ENCODE measurements around the gene WIPF2. TPM values are rescaled to one million over a fixed set of nuclear protein-coding genes. Genes with fewer than 3 reads are reported as not detected.

WIPF2 gene
- total RNA-seq, 2 experiments from 2014 or later, result 15.3 to 17.9 TPM

- Mint-ChIP-seq H3K27ac (no peak overlapping the region), H3K36me3 (ENCODE audit: low read depth) (peaks cover 12% of the 10 kb centered on the region), H3K4me3 (no peak overlapping the region), H3K4me1 (ENCODE audit: low read depth) (peaks cover 18% of the 10 kb centered on the region), H3K27me3 (no peaks in the 10 kb centered on the region), H3K9me3 (no peaks in the 10 kb centered on the region)
- no peak for DNase-seq
- TF ChIP-seq CTCF (IDR thresholded peaks at IDR 0.05), result no peak
- no peak for ATAC-seq
- ChIA-PET CTCF (interaction anchor here (0.6 to 8.5 kb wide), 3 partner anchors 11 to 20 kb away, joined by 3 to 78 read pairs (median 4); no protein-coding TSS in a partner anchor), POLR2A (interaction anchor here (1.3 to 1.5 kb wide), 2 partner anchors 27 to 84 kb away, joined by 3 to 4 read pairs; no protein-coding TSS in a partner anchor)
- intact Hi-C loops (cut with micrococcal nuclease), result no loop called here
These were observed 38.4 kb upstream of the WIPF2 start for GRCh38 chr17:40180694-40181093.

GRCh38 chr17:40181205-40181604, 37.9 kb upstream of the WIPF2 start:
- no peak for DNase-seq
- no peak for TF ChIP-seq CTCF (IDR thresholded peaks at IDR 0.05)
- no peaks in the 10 kb centered on the region for H3K9me3 Mint-ChIP-seq
- H3K27me3 Mint-ChIP-seq, result no peaks in the 10 kb centered on the region
- H3K36me3 Mint-ChIP-seq (ENCODE audit: low read depth), result peaks cover 7% of the 10 kb centered on the region
- CTCF ChIA-PET, result interaction anchor here (8.5 kb wide), 1 partner anchor 10 kb away, joined by 78 read pairs; no protein-coding TSS in a partner anchor
- intact Hi-C loops (cut with micrococcal nuclease), result no loop called here
- H3K4me3 Mint-ChIP-seq, result no peak overlapping the region
- H3K4me1 Mint-ChIP-seq (ENCODE audit: low read depth), result peaks cover 14% of the 10 kb centered on the region
- ATAC-seq, result no peak
- no peak overlapping the region for H3K27ac Mint-ChIP-seq
- POLR2A ChIA-PET, result interaction anchor here (1.5 kb wide), 1 partner anchor 84 kb away, joined by 3 read pairs; no protein-coding TSS in a partner anchor

- DNase-seq (no peak), ATAC-seq (no peak)
- intact Hi-C loops (cut with micrococcal nuclease), result no loop called here
- Mint-ChIP-seq H3K27me3 (no peaks in the 10 kb centered on the region), H3K4me3 (no peak overlapping the region), H3K4me1 (ENCODE audit: low read depth) (peaks cover 4% of the 10 kb centered on the region), H3K9me3 (no peaks in the 10 kb centered on the region), H3K27ac (no peak overlapping the region), H3K36me3 (ENCODE audit: low read depth) (no peaks in the 10 kb centered on the region)
- TF ChIP-seq CTCF (IDR thresholded peaks at IDR 0.05), result no peak
- ChIA-PET CTCF (interaction anchor here (1.3 to 8.5 kb wide), 2 partner anchors 9 to 59 kb away, joined by 3 to 78 read pairs; no protein-coding TSS in a partner anchor), POLR2A (interaction anchor here (1.1 kb wide), 1 partner anchor 9 kb away, joined by 3 read pairs; no protein-coding TSS in a partner anchor)
These were observed 36.5 kb upstream of the WIPF2 start for GRCh38 chr17:40182606-40183005.

- no peaks in the 10 kb centered on the region for H3K36me3 Mint-ChIP-seq (ENCODE audit: low read depth)
- H3K27me3 Mint-ChIP-seq, result no peaks in the 10 kb centered on the region
- H3K4me3 Mint-ChIP-seq, result no peak overlapping the region
- no peak for ATAC-seq
- ChIA-PET CTCF (interaction anchor here (1.0 kb wide), 1 partner anchor 75 kb away, joined by 4 read pairs; no protein-coding TSS in a partner anchor), POLR2A (interaction anchor here (1.1 kb wide), 1 partner anchor 12 kb away, joined by 6 read pairs; no protein-coding TSS in a partner anchor)
- no peak overlapping the region for H3K27ac Mint-ChIP-seq
- H3K4me1 Mint-ChIP-seq (ENCODE audit: low read depth), result peaks cover 9% of the 10 kb centered on the region
- H3K9me3 Mint-ChIP-seq, result no peaks in the 10 kb centered on the region
- no peak for DNase-seq
- intact Hi-C loops (cut with micrococcal nuclease), result no loop called here
- no peak for TF ChIP-seq CTCF (IDR thresholded peaks at IDR 0.05)
These were observed 31.9 kb upstream of the WIPF2 start for GRCh38 chr17:40187238-40187637.

- no peak overlapping the region for H3K27ac Mint-ChIP-seq
- H3K4me1 Mint-ChIP-seq (ENCODE audit: low read depth), result peaks cover 9% of the 10 kb centered on the region
- ATAC-seq, result no peak
- H3K4me3 Mint-ChIP-seq, result no peak overlapping the region
- ChIA-PET CTCF (interaction anchor here (0.7 to 7.8 kb wide), 10 partner anchors 9 to 154 kb away, joined by 3 to 78 read pairs (median 4); partner anchors contain the start of gene RAPGEFL1), POLR2A (interaction anchor here (0.6 to 0.9 kb wide), 3 partner anchors 10 to 46 kb away, joined by 3 read pairs; no protein-coding TSS in a partner anchor)
- intact Hi-C loops (cut with micrococcal nuclease), result no loop called here
- no peaks in the 10 kb centered on the region for H3K9me3 Mint-ChIP-seq
- no peak for TF ChIP-seq CTCF (IDR thresholded peaks at IDR 0.05)
- H3K27me3 Mint-ChIP-seq, result no peaks in the 10 kb centered on the region
- DNase-seq, result no peak
- H3K36me3 Mint-ChIP-seq (ENCODE audit: low read depth), result no peaks in the 10 kb centered on the region
These were observed 30.4 kb upstream of the WIPF2 start for GRCh38 chr17:40188694-40189093.
